SH-SY5Y (cell line): Measurements from ENCODE around the gene DNAJC9.

Source experiments
- GATA2 ChIP-seq: IDR thresholded peaks from 2 replicates; pipeline ENCODE4 v1.6.1; 2011; ENCODE audit warnings: mild to moderate bottlenecking, low read depth, low read length
- GATA3 ChIP-seq: IDR thresholded peaks from 2 replicates; pipeline ENCODE4 v1.6.1; 2011; ENCODE audit warnings: low read depth, mild to moderate bottlenecking, low read length, moderate library complexity

- TF ChIP-seq GATA3 (no peak), GATA2 (no peak)
Observed at GRCh38 chr10:73293461-73293860, 46.4 kb upstream of the DNAJC9 start.
